ENCODE data around the gene HSD17B1. TPM values are rescaled to one million over a fixed set of nuclear protein-coding genes. Genes with fewer than 3 reads are reported as not detected.

The HSD17B1 gene
- total RNA-seq, 4 donors from 2014 or later, result 3.0 to 11.8 (median 6.6) TPM

DNA sequence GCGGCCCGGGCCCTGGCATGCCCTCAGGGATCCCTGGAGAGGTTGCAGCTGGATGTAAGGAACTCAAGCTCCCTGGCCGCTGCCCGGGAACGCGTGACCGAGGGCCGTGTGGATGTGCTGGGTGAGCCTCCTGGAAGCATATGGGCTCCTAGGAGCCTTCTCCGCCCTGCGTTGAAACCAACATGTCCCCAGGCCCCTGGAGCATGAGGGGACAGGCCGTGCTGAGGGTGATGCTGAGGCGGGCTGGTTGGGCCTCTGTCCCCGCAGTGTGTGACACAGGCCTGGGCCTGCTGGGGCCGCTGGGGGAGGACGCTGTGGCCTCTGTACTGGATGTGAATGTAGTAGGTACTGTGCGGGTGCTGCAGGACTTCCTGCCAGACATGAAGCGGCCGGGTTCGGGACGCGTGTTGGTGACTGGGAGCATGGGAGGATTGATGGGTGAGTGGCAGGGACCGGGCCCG, 5.7 kb upstream of the HSD17B1 start:
- WGBS, 2 donors, result 39% methylated on average over 10 of the region's 23 CpGs; no CpG with 5 or more reads in 1 of the 2 donors
- H3K27me3 ChIP-seq, result no peaks in the 10 kb centered on the region
- TF ChIP-seq, protein P1, sequence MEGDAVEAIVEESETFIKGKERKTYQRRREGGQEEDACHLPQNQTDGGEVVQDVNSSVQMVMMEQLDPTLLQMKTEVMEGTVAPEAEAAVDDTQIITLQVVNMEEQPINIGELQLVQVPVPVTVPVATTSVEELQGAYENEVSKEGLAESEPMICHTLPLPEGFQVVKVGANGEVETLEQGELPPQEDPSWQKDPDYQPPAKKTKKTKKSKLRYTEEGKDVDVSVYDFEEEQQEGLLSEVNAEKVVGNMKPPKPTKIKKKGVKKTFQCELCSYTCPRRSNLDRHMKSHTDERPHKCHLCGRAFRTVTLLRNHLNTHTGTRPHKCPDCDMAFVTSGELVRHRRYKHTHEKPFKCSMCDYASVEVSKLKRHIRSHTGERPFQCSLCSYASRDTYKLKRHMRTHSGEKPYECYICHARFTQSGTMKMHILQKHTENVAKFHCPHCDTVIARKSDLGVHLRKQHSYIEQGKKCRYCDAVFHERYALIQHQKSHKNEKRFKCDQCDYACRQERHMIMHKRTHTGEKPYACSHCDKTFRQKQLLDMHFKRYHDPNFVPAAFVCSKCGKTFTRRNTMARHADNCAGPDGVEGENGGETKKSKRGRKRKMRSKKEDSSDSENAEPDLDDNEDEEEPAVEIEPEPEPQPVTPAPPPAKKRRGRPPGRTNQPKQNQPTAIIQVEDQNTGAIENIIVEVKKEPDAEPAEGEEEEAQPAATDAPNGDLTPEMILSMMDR (IDR thresholded peaks at IDR 0.05), result no peak
- TF ChIP-seq POLR2A (IDR thresholded peaks at IDR 0.05), result no peak
- peaks cover 0 to 34% (median 16%) of the 10 kb centered on the region in 3 donors for H3K36me3 ChIP-seq
- H3K27ac ChIP-seq, result no peak overlapping the region
- H3K4me1 ChIP-seq, result peaks cover 12 to 29% (median 25%) of the 10 kb centered on the region in 3 donors
- DNase-seq, result no peak
- H3K9me3 ChIP-seq, result no peaks in the 10 kb centered on the region
- intact Hi-C loops (cut with DNase I), result no loop called here
- no peak overlapping the region for H3K4me3 ChIP-seq

- H3K36me3 ChIP-seq, result peaks cover 0 to 28% (median 12%) of the 10 kb centered on the region in 3 donors
- H3K4me3 ChIP-seq, result peak overlapping the region in 2 of 4 donors; percentile 37 to 65
- 77% methylated on average over 7 of the region's 14 CpGs; no CpG with 5 or more reads in 1 of the 2 donors for WGBS, 2 donors
- TF ChIP-seq, protein P1 (IDR thresholded peaks at IDR 0.05), result no peak
- no peak for TF ChIP-seq POLR2A (IDR thresholded peaks at IDR 0.05)
- H3K4me1 ChIP-seq, result peaks cover 12 to 33% (median 25%) of the 10 kb centered on the region in 3 donors
- no peaks in the 10 kb centered on the region for H3K27me3 ChIP-seq
- intact Hi-C loops (cut with DNase I), result no loop called here
- no peak overlapping the region for H3K27ac ChIP-seq
- H3K9me3 ChIP-seq, result no peaks in the 10 kb centered on the region
- no peak for DNase-seq
Observed at GRCh38 chr17:42547698-42548069, 5.0 kb upstream of the HSD17B1 start.

DNA sequence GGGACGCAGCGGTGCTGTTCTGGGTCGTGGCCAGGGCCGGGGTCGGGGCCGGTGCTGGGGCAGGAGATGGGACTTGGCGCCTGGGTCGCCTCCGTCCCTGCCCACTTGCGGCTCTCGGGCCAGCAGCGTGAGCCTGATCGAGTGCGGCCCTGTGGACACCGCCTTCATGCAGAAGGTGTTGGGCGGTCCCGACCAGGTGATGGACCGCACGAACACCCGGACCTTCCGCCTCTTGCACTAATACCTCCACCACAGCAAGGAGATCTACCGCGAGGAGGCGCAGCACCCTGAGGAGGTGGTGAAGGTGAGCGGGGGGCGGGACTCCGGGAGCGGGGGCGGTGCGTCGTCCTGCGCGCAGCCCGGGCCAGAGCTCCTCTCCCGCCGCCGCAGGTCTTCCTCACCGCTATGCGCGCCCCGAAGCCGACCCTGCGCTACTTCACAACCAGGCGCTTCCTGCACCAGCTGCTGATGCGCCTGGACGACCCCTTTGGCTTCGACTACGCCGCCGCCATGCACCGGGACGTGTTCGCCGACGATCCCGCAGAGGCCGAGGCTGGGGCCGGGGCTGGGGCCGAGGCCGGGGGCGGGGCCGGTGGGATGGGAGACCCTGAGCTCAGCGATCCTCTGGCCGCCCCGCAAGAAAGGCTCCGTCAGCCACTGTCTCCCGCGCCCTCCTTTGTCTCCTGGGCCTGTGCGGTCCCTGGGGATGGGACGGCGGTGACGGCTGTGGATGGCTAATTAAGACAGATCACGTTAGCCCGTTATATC, 4.5 kb upstream of the HSD17B1 start:
- H3K27ac ChIP-seq, result no peak overlapping the region
- H3K4me1 ChIP-seq, result peaks cover 14 to 38% (median 31%) of the 10 kb centered on the region in 3 donors
- intact Hi-C loops (cut with DNase I), result no loop called here
- no peak for TF ChIP-seq POLR2A (IDR thresholded peaks at IDR 0.05)
- TF ChIP-seq, protein P1 (IDR thresholded peaks at IDR 0.05), result peak in 5 of 6 experiments; percentile 36 to 73 (median 54)
- DNase-seq, result no peak
- H3K4me3 ChIP-seq, result peak overlapping the region; percentile 28 to 65 (median 42)
- no peaks in the 10 kb centered on the region for H3K27me3 ChIP-seq
- no peaks in the 10 kb centered on the region for H3K9me3 ChIP-seq
- H3K36me3 ChIP-seq, result peaks cover 0 to 22% (median 6%) of the 10 kb centered on the region in 3 donors
- WGBS, 2 donors, result 32% methylated on average over 8 of the region's 74 CpGs; no CpG with 5 or more reads in 1 of the 2 donors

DNA sequence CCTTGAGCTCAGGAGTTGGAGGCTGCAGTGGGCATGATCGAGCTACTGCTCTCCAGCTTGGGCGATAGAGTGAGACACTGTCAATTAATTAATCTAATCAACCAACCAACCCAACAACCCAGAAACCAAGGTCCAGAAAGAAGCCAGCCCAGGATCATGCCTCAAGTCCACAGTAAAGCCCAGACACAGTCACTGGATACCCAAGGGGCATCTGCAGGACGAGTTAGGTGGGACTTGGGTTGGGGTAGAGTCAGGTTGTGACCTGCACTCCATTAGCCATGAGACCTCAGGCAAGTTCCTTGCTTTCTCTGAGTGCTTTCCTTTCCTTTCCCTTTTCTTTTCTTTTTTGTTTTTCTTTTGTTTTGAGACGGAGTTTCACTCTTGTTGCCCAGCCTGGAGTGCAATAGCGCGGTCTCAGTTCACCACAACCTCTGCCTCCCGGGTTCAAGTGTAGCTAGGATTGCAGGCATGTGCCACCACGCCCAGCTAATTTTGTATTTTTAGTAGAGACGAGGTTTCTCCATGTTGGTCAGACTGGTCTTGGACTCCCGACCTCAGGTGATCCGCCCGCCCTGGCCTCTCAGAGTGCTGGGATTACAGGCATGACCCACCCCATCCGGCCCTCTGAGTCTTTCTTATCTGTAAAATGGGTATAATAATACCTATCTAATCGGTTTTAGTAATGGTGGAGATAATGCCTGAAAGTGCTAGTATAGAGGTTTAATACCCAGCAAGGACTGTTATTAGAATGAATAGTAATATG, 3.5 kb upstream of the HSD17B1 start:
- TF ChIP-seq, protein P1 (IDR thresholded peaks at IDR 0.05), result no peak
- no peak for TF ChIP-seq POLR2A (IDR thresholded peaks at IDR 0.05)
- Histone ChIP-seq H3K4me1 (peaks cover 19 to 48% (median 39%) of the 10 kb centered on the region in 3 donors), H3K9me3 (no peaks in the 10 kb centered on the region), H3K27ac (no peak overlapping the region), H3K27me3 (no peaks in the 10 kb centered on the region), H3K36me3 (peaks cover 0 to 13% (median 0%) of the 10 kb centered on the region in 3 donors), H3K4me3 (peak overlapping the region in 1 of 4 donors; percentile 65)
- DNase-seq, result no peak
- 55 to 57% methylated on average over 12 to 13 of the region's 14 CpGs for WGBS, 2 donors
- intact Hi-C loops (cut with DNase I), result no loop called here
